ENCODE results near the gene NADSYN1.
A peak's percentile ranks its signal among the peaks of the same experiment; 100 is the strongest.

The NADSYN1 gene

GRCh38 chr11:71433648-71434450 is 19.2 kb upstream of the NADSYN1 start:
- DNase-seq = no peak

- no peak for DNase-seq
Measured at GRCh38 chr11:71434576-71435130, 18.4 kb upstream of the NADSYN1 start.

- DNase-seq = no peak
Measured at GRCh38 chr11:71435278-71435951, 17.6 kb upstream of the NADSYN1 start.

- no peak for DNase-seq
Measured at GRCh38 chr11:71436861-71437260, 16.1 kb upstream of the NADSYN1 start.

- no peak for DNase-seq
Measured at GRCh38 chr11:71437399-71437798, 15.6 kb upstream of the NADSYN1 start.

GRCh38 chr11:71437879-71438278 is 15.1 kb upstream of the NADSYN1 start:
- DNase-seq = no peak

- no peak for DNase-seq
Measured at GRCh38 chr11:71438650-71439049, 14.4 kb upstream of the NADSYN1 start.

- no peak for DNase-seq
Measured at GRCh38 chr11:71440021-71440755, 12.8 kb upstream of the NADSYN1 start.

GRCh38 chr11:71441251-71441650 is 11.8 kb upstream of the NADSYN1 start:
- DNase-seq = no peak

GRCh38 chr11:71442123-71442522 is 10.9 kb upstream of the NADSYN1 start:
- no peak for DNase-seq

- no peak for DNase-seq
Measured at GRCh38 chr11:71442880-71443279, 10.1 kb upstream of the NADSYN1 start.

GRCh38 chr11:71443736-71444445 is 9.1 kb upstream of the NADSYN1 start:
- DNase-seq = no peak

GRCh38 chr11:71444811-71445210 is 8.2 kb upstream of the NADSYN1 start:
- DNase-seq = no peak

- no peak for DNase-seq
Measured at GRCh38 chr11:71446150-71446549, 6.9 kb upstream of the NADSYN1 start.

- DNase-seq = peak in 1 of 2 experiments; percentile 41
Measured at GRCh38 chr11:71446942-71447688, 5.9 kb upstream of the NADSYN1 start.

- DNase-seq = peak in 1 of 2 experiments; percentile 86
Measured at GRCh38 chr11:71447791-71448256, 5.2 kb upstream of the NADSYN1 start.

- peak; percentile 93 to 99 for DNase-seq
Measured at GRCh38 chr11:71448257-71449171, 4.5 kb upstream of the NADSYN1 start, which contains the start of gene DHCR7. Gene DHCR7, minus strand, starts transcription at chr11:71448393. Its CDS starts 3,441 bp downstream, at chr11:71444952.

GRCh38 chr11:71449596-71449995 is 3.4 kb upstream of the NADSYN1 start:
- DNase-seq = peak in 1 of 2 experiments; percentile 14

GRCh38 chr11:71450507-71450906 is 2.5 kb upstream of the NADSYN1 start:
- DNase-seq = no peak

- no peak for DNase-seq
Measured at GRCh38 chr11:71450939-71451338, 2.1 kb upstream of the NADSYN1 start.
